SK-N-SH (cell line): Measurements from ENCODE around the gene ABCC11. TPM values are rescaled to one million over a fixed set of nuclear protein-coding genes. Genes with fewer than 3 reads are reported as not detected.
"Not testable (repeated sequence)": the region's sequence is repeated elsewhere in the genome, so short reads cannot be mapped to it uniquely, and the experiment has no call there.

Experiments
- CTCF ChIA-PET: fragments of 300-600, 350-600 bp; formaldehyde crosslinking; extraction: SDS; loops from one replicate; lab custom pipeline; 2021; lab: Yijun Ruan, JAX
- POLR2A ChIA-PET: fragments of 350-600 bp; sonication (Branson Sonifier 250); formaldehyde crosslinking; extraction: SDS; loops from one replicate; lab custom pipeline; 2020; ENCODE audit warnings: antibody characterized with exemption, inconsistent platforms; lab: Yijun Ruan, JAX
- DNase-seq: peaks from one replicate; pipeline ENCODE4 v3.0.0; 2012
- H2AFZ ChIP-seq: fragments of 200-600 bp; sonication (generic); 2 replicates; pipeline ENCODE4 v1.8.1; 2016; ENCODE audit warnings: antibody characterized with exemption, mild to moderate bottlenecking, low read depth
- H3F3A ChIP-seq: fragments of 200-600 bp; sonication (generic); replicated peaks from 2 replicates; pipeline ENCODE3; 2016; ENCODE audit warnings: antibody characterized with exemption, mild to moderate bottlenecking; ENCODE audit not compliant: insufficient read depth
- H3K27ac ChIP-seq, 2 experiments: fragments of 200-500 bp in 1 of 2; fragments of 200-600 bp in 1 of 2; sonication (Bioruptor generic) in 1 of 2; sonication (generic), shearing (Covaris generic) in 1 of 2; 2 replicates each; pipeline versions ENCODE4 v1.5.1 to v1.6.1; 2014 to 2016; ENCODE audit warnings: low read depth in 2 of 2, inconsistent platforms in 1 of 2, low read length in 1 of 2, mild to moderate bottlenecking in 1 of 2, mixed read lengths in 1 of 2
- H3K27me3 ChIP-seq: fragments of 200-600 bp; sonication (generic), shearing (Covaris generic); 2 replicates; pipeline ENCODE4 v1.6.1; 2016; ENCODE audit warnings: mixed run types; ENCODE audit not compliant: insufficient read depth
- H3K36me3 ChIP-seq, 2 experiments: fragments of 200-500 bp in 1 of 2; fragments of 200-600 bp in 1 of 2; sonication (Bioruptor generic) in 1 of 2; sonication (generic) in 1 of 2; replicated peaks in 1 of 2; 2 replicates each; pipeline versions ENCODE3 to v1.5.1; 2014 to 2016; ENCODE audit warnings: low read length in 1 of 2, mild to moderate bottlenecking in 1 of 2; ENCODE audit not compliant: insufficient read depth in 2 of 2, control insufficient read depth in 1 of 2
- H3K4me1 ChIP-seq, 2 experiments: fragments of 200-500 bp in 1 of 2; fragments of 200-600 bp in 1 of 2; sonication (Bioruptor generic) in 1 of 2; sonication (generic), shearing (Covaris generic) in 1 of 2; 2 replicates each; pipeline versions ENCODE4 v1.5.1 to v1.6.1; 2014 to 2016; ENCODE audit warnings: low read depth in 1 of 2, low read length in 1 of 2, mixed run types in 1 of 2; ENCODE audit not compliant: insufficient read depth in 2 of 2, control insufficient read depth in 1 of 2
- H3K4me2 ChIP-seq: fragments of 200-600 bp; sonication (generic), shearing (Covaris generic); 2 replicates; pipeline ENCODE4 v1.6.1; 2017; ENCODE audit warnings: mixed run types
- H3K4me3 ChIP-seq, 2 experiments: fragments of 200-500 bp in 1 of 2; fragments of 200-600 bp in 1 of 2; sonication (Bioruptor generic) in 1 of 2; sonication (generic), shearing (Covaris generic) in 1 of 2; 2 replicates each; pipeline versions ENCODE4 v1.5.1 to v1.8.1; 2014 to 2016; ENCODE audit warnings: low read depth in 2 of 2, inconsistent platforms in 1 of 2, low read length in 1 of 2, mild to moderate bottlenecking in 1 of 2, mixed read lengths in 1 of 2, moderate library complexity in 1 of 2
- H3K79me2 ChIP-seq: fragments of 200-600 bp; sonication (generic); 2 replicates; pipeline ENCODE4 v1.8.1; 2017; ENCODE audit warnings: mild to moderate bottlenecking; ENCODE audit not compliant: insufficient read depth
- H3K9ac ChIP-seq: fragments of 200-600 bp; sonication (generic); 2 replicates; pipeline ENCODE4 v1.6.1; 2017; ENCODE audit warnings: mixed run types
- H3K9me2 ChIP-seq: fragments of 200-600 bp; sonication (generic); 2 replicates; pipeline ENCODE4 v1.6.1; 2017; ENCODE audit warnings: mixed run types
- H3K9me3 ChIP-seq: fragments of 200-600 bp; sonication (generic); 2 replicates; pipeline ENCODE4 v1.6.1; 2017; ENCODE audit warnings: mixed run types, mild to moderate bottlenecking, moderate library complexity
- H4K20me1 ChIP-seq: fragments of 200-600 bp; sonication (generic); 2 replicates; pipeline ENCODE4 v1.6.1; 2017; ENCODE audit warnings: mild to moderate bottlenecking, mixed run types; ENCODE audit not compliant: insufficient read depth
- CTCF ChIP-seq: fragments of 200-600 bp; sonication (generic); IDR thresholded peaks from 2 replicates; pipeline ENCODE4 v1.6.1; 2017; ENCODE audit warnings: antibody characterized with exemption, mild to moderate bottlenecking, moderate library complexity
- EZH2phosphoT487 ChIP-seq: fragments of 200-600 bp; sonication (generic); IDR thresholded peaks from 2 replicates; pipeline ENCODE4 v1.6.1; 2017; ENCODE audit warnings: low read depth, mixed run types, mild to moderate bottlenecking, antibody characterized with exemption, moderate library complexity, borderline replicate concordance
- FOXJ3 ChIP-seq: sonication (generic); formaldehyde crosslinking; IDR thresholded peaks from 2 replicates; pipeline ENCODE4 v1.5.1; 2020; ENCODE audit warnings: mild to moderate bottlenecking, missing genetic modification reagents
- JUND ChIP-seq: IDR thresholded peaks from 2 replicates; pipeline ENCODE4 v1.4.0; 2012
- MXI1 ChIP-seq: IDR thresholded peaks from 2 replicates; pipeline ENCODE4 v1.6.1; 2012; ENCODE audit warnings: mild to moderate bottlenecking, low read depth, low read length, improper control_type of control experiment
- NFIC ChIP-seq: IDR thresholded peaks from 2 replicates; pipeline ENCODE4 v1.4.0; 2012; ENCODE audit warnings: borderline replicate concordance
- RCOR1 ChIP-seq: fragments of 150-350 bp; IDR thresholded peaks from 2 replicates; pipeline ENCODE4 v1.6.1; 2017; ENCODE audit warnings: antibody characterized with exemption, low read length
- SIN3A ChIP-seq: IDR thresholded peaks from 2 replicates; pipeline ENCODE4 v1.6.1; 2012; ENCODE audit warnings: low read depth, mild to moderate bottlenecking, low read length, moderate library complexity, borderline replicate concordance
- WGBS: methylation state at CpG from one replicate; pipeline ENCODE4 v1.1.6; 2017; ENCODE audit warnings: low lambda C conversion rate; 5-methylcytosine and 5-hydroxymethylcytosine counted together
- polyA plus RNA-seq, 3 experiments: library from polyadenylated mRNA; depleted of rRNA; stranded (reverse); fragments of >200 nt; gene quantifications; 2 replicates each; pipeline ENCODE4 v1.2.3, GENCODE V29; 2012
- TF ChIP-seq, protein P1 (sequence below): fragments of 150-350 bp; IDR thresholded peaks from 2 replicates; pipeline ENCODE4 v1.6.1; 2017; ENCODE audit warnings: antibody characterized with exemption, low read length, low read depth, borderline replicate concordance
- TF ChIP-seq, protein P2 (sequence below): IDR thresholded peaks from 2 replicates; pipeline ENCODE4 v1.4.0; 2012; ENCODE audit warnings: low read depth, borderline replicate concordance
- TF ChIP-seq, protein P3 (sequence below): IDR thresholded peaks from 2 replicates; pipeline ENCODE4; 2012

ABCC11 gene
- polyA plus RNA-seq, 1 of the 3 experiments (the other 2 are of a cell fraction), result 0.07 TPM

DNA sequence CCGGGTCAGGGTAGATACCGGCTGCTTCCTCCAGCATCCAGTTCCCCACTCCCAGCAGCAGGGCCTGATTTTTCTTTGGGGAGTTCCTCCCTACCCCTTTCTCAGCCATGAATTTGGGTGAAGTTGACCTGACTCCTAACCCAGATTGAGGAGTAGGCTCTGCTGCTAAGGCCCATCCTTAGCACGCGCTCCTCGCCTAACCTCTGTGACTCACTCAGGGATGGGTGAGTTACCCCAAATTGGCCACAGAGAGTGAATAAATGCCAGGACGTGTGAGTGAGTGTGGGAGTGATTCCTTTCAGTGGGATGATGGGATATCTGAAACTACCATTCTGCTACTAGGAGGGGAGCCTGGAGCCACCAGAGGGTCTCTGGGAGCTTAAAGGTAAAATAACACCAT is 62.7 kb downstream of the ABCC11 start:
- Histone ChIP-seq H3K27ac (no peak overlapping the region), H3K4me1 (no peaks in the 10 kb centered on the region; a peak in 1 of 4 replicates), H3K9me3 (no peaks in the 10 kb centered on the region), H2AFZ (no peak overlapping the region), H3F3A (no peaks in the 10 kb centered on the region), H3K4me3 (no peak overlapping the region), H3K9me2 (no peaks in the 10 kb centered on the region), H3K27me3 (no peaks in the 10 kb centered on the region), H3K9ac (no peak overlapping the region), H3K4me2 (no peak overlapping the region), H3K79me2 (no peaks in the 10 kb centered on the region), H3K36me3 (no peaks in the 10 kb centered on the region), H4K20me1 (no peaks in the 10 kb centered on the region)
- DNase-seq, result no peak
- WGBS, result 82% methylated on average over 5 of the region's 6 CpGs
- CTCF ChIA-PET, result interaction anchor here (1.7 to 2.1 kb wide), 2 partner anchors 8 kb away, joined by 5 read pairs; no protein-coding TSS in a partner anchor
- TF ChIP-seq NFIC (no peak), JUND (no peak), CTCF (no peak), SIN3A (no peak), FOXJ3 (no peak)
- POLR2A ChIA-PET, result no interaction called here

DNA sequence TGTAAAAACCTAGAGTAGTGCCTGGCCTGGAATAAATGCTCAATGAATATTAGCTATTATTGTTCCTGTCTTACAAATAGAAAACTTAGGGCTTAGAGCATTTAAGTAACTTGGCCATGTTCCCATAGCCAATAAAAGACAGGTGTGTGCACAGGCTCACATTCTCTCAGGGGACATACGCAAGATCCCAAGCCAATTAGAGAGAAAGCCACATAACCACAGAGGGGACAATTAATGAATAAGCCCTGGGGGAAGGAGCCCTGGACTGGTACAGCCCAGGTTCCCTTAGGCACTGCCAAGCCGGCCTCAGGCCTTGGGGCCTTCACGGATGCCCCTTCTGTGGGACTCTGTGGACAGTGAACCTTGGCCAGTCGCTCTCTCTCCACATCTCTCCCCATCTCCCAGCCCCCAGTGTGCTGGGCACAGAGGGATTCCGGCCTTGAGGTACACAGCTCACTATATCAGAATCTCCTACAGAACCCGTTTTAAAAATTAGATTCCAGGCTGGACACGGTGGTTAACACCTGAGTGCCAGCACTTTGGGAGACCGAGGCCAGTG is 64.3 kb downstream of the ABCC11 start:
- no peaks in the 10 kb centered on the region for H3K9me2 ChIP-seq
- H3K4me3 ChIP-seq, result no peak overlapping the region
- WGBS, result 47% methylated on average over 7 of the region's 8 CpGs
- ChIA-PET POLR2A (no interaction called here), CTCF (interaction anchor here (1.7 kb wide), 1 partner anchor 10 kb away, joined by 5 read pairs; no protein-coding TSS in a partner anchor)
- no peaks in the 10 kb centered on the region; a peak in 1 of 4 replicates for H3K4me1 ChIP-seq
- no peak overlapping the region for H3K4me2 ChIP-seq
- H3K27ac ChIP-seq, result no peak overlapping the region
- TF ChIP-seq JUND (no peak), EZH2phosphoT487 (no peak), FOXJ3 (no peak), RCOR1 (no peak), MXI1 (no peak)
- TF ChIP-seq, protein P1, sequence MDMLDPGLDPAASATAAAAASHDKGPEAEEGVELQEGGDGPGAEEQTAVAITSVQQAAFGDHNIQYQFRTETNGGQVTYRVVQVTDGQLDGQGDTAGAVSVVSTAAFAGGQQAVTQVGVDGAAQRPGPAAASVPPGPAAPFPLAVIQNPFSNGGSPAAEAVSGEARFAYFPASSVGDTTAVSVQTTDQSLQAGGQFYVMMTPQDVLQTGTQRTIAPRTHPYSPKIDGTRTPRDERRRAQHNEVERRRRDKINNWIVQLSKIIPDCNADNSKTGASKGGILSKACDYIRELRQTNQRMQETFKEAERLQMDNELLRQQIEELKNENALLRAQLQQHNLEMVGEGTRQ, result no peak
- TF ChIP-seq, protein P2, sequence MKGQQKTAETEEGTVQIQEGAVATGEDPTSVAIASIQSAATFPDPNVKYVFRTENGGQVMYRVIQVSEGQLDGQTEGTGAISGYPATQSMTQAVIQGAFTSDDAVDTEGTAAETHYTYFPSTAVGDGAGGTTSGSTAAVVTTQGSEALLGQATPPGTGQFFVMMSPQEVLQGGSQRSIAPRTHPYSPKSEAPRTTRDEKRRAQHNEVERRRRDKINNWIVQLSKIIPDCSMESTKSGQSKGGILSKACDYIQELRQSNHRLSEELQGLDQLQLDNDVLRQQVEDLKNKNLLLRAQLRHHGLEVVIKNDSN, result no peak
- TF ChIP-seq, protein P3, sequence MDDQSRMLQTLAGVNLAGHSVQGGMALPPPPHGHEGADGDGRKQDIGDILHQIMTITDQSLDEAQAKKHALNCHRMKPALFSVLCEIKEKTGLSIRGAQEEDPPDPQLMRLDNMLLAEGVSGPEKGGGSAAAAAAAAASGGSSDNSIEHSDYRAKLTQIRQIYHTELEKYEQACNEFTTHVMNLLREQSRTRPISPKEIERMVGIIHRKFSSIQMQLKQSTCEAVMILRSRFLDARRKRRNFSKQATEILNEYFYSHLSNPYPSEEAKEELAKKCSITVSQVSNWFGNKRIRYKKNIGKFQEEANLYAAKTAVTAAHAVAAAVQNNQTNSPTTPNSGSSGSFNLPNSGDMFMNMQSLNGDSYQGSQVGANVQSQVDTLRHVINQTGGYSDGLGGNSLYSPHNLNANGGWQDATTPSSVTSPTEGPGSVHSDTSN, result no peak
- no peaks in the 10 kb centered on the region for H3K36me3 ChIP-seq
- no peak for DNase-seq
- no peak overlapping the region for H3K9ac ChIP-seq
- H3K27me3 ChIP-seq, result no peaks in the 10 kb centered on the region
- H2AFZ ChIP-seq, result no peak overlapping the region
- no peaks in the 10 kb centered on the region for H3F3A ChIP-seq
- no peaks in the 10 kb centered on the region for H3K9me3 ChIP-seq
- H4K20me1 ChIP-seq, result no peaks in the 10 kb centered on the region
- no peaks in the 10 kb centered on the region for H3K79me2 ChIP-seq

DNA sequence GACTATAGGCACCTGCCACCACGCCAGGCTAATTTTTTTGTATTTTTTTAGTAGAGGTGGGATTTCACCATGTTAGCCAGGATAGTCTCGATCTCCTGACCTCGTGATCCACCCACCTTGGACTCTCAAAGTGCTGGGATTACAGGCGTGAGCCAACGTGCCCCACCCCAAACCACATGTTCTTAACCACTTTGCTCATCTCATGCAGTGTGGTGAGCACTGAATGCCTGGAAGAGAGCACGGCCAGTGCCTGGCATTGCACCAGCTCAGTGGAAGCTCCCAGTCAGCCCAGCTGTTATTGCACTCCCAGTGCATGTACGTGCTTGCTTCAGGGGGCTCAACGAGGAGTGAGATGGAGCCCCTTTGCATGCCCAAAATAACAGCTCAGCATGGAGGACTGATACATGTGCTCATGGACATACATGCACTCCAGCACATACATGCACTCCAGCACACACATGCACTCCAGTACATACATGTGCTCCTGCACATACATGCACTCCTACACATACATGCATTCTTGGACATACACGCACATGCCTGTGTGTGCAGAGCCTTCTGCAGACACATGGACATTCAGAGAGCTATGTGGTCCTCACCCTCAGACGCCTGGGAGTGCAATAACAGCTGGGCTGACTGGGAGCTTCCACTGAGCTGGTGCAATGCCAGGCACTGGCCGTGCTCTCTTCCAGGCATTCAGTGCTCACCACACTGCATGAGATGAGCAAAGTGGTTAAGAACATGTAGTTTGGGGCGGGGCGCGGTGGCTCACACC is 65.4 kb downstream of the ABCC11 start:
- H3K27me3 ChIP-seq, H3K9me3 ChIP-seq, H3K4me1 ChIP-seq, H3K9me2 ChIP-seq, H3K36me3 ChIP-seq, H3F3A ChIP-seq, H2AFZ ChIP-seq, H4K20me1 ChIP-seq, H3K4me3 ChIP-seq, DNase-seq, H3K27ac ChIP-seq, H3K79me2 ChIP-seq, H3K4me2 ChIP-seq, POLR2A ChIA-PET, H3K9ac ChIP-seq: not testable (repeated sequence)
- WGBS, result 60% methylated on average over 11 of the region's 14 CpGs
- CTCF ChIA-PET, result interaction anchor here (0.6 to 1.2 kb wide), 2 partner anchors 12 to 17 kb away, joined by 3 to 5 read pairs; no protein-coding TSS in a partner anchor
